Thyroid gland (tissue), 4 donors: ENCODE results near the gene LPP. TPM values are rescaled to one million over a fixed set of nuclear protein-coding genes. Genes with fewer than 3 reads are reported as not detected.

Experiments used
- DNase-seq, 2 donors: peaks; one replicate each; pipeline ENCODE4 v3.0.0-alpha.2; 2019
- H3K27ac ChIP-seq, 3 donors: fragments of 200-600 bp; sonication (generic); 1 replicate in 2 of 3; 2 replicates in 1 of 3; pipeline ENCODE4 v1.5.1; 2016 to 2019; ENCODE audit warnings: mild to moderate bottlenecking in 1 of 3, moderate library complexity in 1 of 3
- H3K27me3 ChIP-seq: fragments of 200-600 bp; sonication (generic); one replicate; pipeline ENCODE4 v1.5.1; 2019
- H3K36me3 ChIP-seq, 2 donors: fragments of 200-600 bp; sonication (generic); one replicate each; pipeline ENCODE4 v1.5.1; 2016 to 2019
- H3K4me1 ChIP-seq, 2 donors: fragments of 200-600 bp; sonication (generic); one replicate each; pipeline ENCODE4 v1.5.1; 2017 to 2019
- H3K4me3 ChIP-seq, 3 donors: fragments of 200-600 bp; sonication (generic); replicated peaks in 1 of 3; 1 replicate in 2 of 3; 2 replicates in 1 of 3; pipeline ENCODE4 v1.5.1; 2016; ENCODE audit warnings: mild to moderate bottlenecking in 1 of 3
- H3K9me3 ChIP-seq: fragments of 200-600 bp; sonication (generic); one replicate; pipeline ENCODE4 v1.5.1; 2017
- CTCF ChIP-seq, 6 experiments: fragments of 200-600 bp in 3 of 6; fragments of 450-650 bp in 3 of 6; sonication (generic) in 3 of 6; IDR thresholded peaks; one replicate each; pipeline ENCODE4 v1.5.1; 2016 to 2019; ENCODE audit warnings: antibody characterized with exemption in 6 of 6, mild to moderate bottlenecking in 2 of 6, inconsistent platforms in 1 of 6, moderate library complexity in 1 of 6
- POLR2A ChIP-seq, 2 donors: fragments of 450-650 bp; IDR thresholded peaks; one replicate each; pipeline ENCODE4 v1.6.1; 2017; ENCODE audit warnings: antibody characterized with exemption in 2 of 2, mild to moderate bottlenecking in 2 of 2, moderate library complexity in 1 of 2
- WGBS, 2 donors: methylation state at CpG; one replicate each; pipeline ENCODE4 v1.1.5; 2017; 5-methylcytosine and 5-hydroxymethylcytosine counted together
- intact Hi-C: fragments of 100-400 bp; cut with DNase I; formaldehyde crosslinking; loops from one replicate; pipeline ENCODE4 v1.15.1; 2023
- total RNA-seq, 4 donors: library from RNA; depleted of rRNA; stranded (reverse); fragments of >200 nt; gene quantifications; one replicate each; pipeline ENCODE4 v1.2.3, GENCODE V29; 2016

Gene LPP
- total RNA-seq, 4 donors from 2014 or later: 79.0 to 141 (median 82.8) TPM

- no peaks in the 10 kb centered on the region for H3K36me3 ChIP-seq
- H3K4me3 ChIP-seq: no peak overlapping the region
- no peaks in the 10 kb centered on the region for H3K27me3 ChIP-seq
- intact Hi-C loops: no loop called here
- TF ChIP-seq POLR2A (IDR thresholded peaks at IDR 0.05) (no peak), CTCF (IDR thresholded peaks at IDR 0.05) (no peak)
- no peak for DNase-seq
- no peaks in the 10 kb centered on the region for H3K9me3 ChIP-seq
- 96% methylated on average over 2 of the region's 2 CpGs for WGBS, 2 donors
- H3K27ac ChIP-seq: no peak overlapping the region
- H3K4me1 ChIP-seq: peaks cover 8 to 15% of the 10 kb centered on the region in 2 donors
These were observed 319.1 kb downstream of the LPP start for GRCh38 chr3:188473045-188473444.

- 98 to 100% methylated on average over 2 of the region's 2 CpGs for WGBS, 2 donors
- intact Hi-C loops: no loop called here
- Histone ChIP-seq H3K4me3 (no peak overlapping the region), H3K27ac (no peak overlapping the region), H3K4me1 (peaks cover 1 to 8% of the 10 kb centered on the region in 2 donors), H3K27me3 (no peaks in the 10 kb centered on the region), H3K36me3 (no peaks in the 10 kb centered on the region), H3K9me3 (no peaks in the 10 kb centered on the region)
- DNase-seq: no peak
- no peak for TF ChIP-seq CTCF (IDR thresholded peaks at IDR 0.05)
- TF ChIP-seq POLR2A (IDR thresholded peaks at IDR 0.05): no peak
These were observed 319.8 kb downstream of the LPP start for GRCh38 chr3:188473591-188474288.

GRCh38 chr3:188476935-188477334, 323.0 kb downstream of the LPP start:
- H3K27ac ChIP-seq: no peak overlapping the region
- intact Hi-C loops: no loop called here

GRCh38 chr3:188480011-188480410, 326.1 kb downstream of the LPP start:
- H3K4me1 ChIP-seq: no peaks in the 10 kb centered on the region
- WGBS, 2 donors: 92 to 95% methylated on average over 4 of the region's 4 CpGs
- H3K36me3 ChIP-seq: peaks cover 0 to 6% of the 10 kb centered on the region in 2 donors
- no peaks in the 10 kb centered on the region for H3K9me3 ChIP-seq
- no peak overlapping the region for H3K27ac ChIP-seq
- H3K4me3 ChIP-seq: no peak overlapping the region
- intact Hi-C loops: no loop called here
- no peak for DNase-seq
- TF ChIP-seq CTCF (IDR thresholded peaks at IDR 0.05) (no peak), POLR2A (IDR thresholded peaks at IDR 0.05) (no peak)
- H3K27me3 ChIP-seq: no peaks in the 10 kb centered on the region

More at GRCh38 chr3:188476935-188477334, 323.0 kb downstream of the LPP start:
- TF ChIP-seq CTCF (IDR thresholded peaks at IDR 0.05) (no peak), POLR2A (IDR thresholded peaks at IDR 0.05) (no peak)
- 80 to 93% methylated on average over 4 of the region's 4 CpGs for WGBS, 2 donors
- no peak overlapping the region for H3K4me3 ChIP-seq
- no peaks in the 10 kb centered on the region for H3K9me3 ChIP-seq
- H3K4me1 ChIP-seq: no peaks in the 10 kb centered on the region
- no peaks in the 10 kb centered on the region for H3K36me3 ChIP-seq
- DNase-seq: no peak
- H3K27me3 ChIP-seq: no peaks in the 10 kb centered on the region

GRCh38 chr3:188482929-188483328, 329.0 kb downstream of the LPP start:
- Histone ChIP-seq H3K36me3 (peaks cover 0 to 8% of the 10 kb centered on the region in 2 donors), H3K4me3 (no peak overlapping the region), H3K4me1 (no peaks in the 10 kb centered on the region), H3K9me3 (no peaks in the 10 kb centered on the region), H3K27ac (no peak overlapping the region), H3K27me3 (no peaks in the 10 kb centered on the region)
- no peak for TF ChIP-seq CTCF (IDR thresholded peaks at IDR 0.05)
- no peak for TF ChIP-seq POLR2A (IDR thresholded peaks at IDR 0.05)
- DNase-seq: no peak
- 72 to 75% methylated on average over 4 of the region's 4 CpGs for WGBS, 2 donors
- intact Hi-C loops: no loop called here
